Measurements from ENCODE around the gene GABBR2.
A peak's percentile ranks its signal among the peaks of the same experiment; 100 is the strongest.
"Not testable (repeated sequence)": the region's sequence is repeated elsewhere in the genome, so short reads cannot be mapped to it uniquely, and the experiment has no call there.

The GABBR2 gene

DNA sequence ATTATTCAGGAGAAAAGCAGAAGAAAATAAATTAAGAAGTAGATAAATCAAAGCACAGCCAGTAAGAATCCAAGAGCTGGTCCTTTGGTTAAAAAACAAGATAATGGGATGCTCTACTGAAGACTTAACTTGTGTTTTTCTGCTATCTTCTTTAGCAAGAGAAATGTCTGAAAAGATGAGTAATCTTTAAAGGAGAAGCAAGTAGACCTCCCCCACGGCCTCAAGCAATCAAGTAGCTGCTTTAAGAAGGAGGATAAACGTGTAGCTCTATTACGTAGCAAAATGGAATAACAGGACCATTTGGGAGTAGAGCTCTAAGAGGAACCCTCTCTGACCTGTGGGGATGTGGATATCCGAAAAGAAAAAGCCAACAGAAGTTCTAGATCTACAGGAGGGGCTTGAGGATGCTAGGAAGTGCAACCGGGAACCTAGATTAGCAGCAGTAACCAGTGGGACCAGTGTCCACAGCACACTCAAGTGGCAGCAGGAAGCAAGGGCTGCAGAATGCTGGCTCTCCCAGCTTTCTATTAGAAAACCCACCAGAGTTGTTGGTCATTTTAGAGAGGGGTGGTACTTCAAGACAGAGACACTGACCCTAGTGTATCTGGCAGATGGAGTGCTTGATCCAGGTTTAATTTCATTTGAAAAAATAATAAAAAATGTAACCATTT lies 185.4 kb downstream of the GABBR2 start:
- DNase-seq (ENCODE audit: low read depth in 1 of 2, low spot score in 1 of 2): peak in 1 of 2 experiments; percentile 25
- no peak for TF ChIP-seq JUND (IDR thresholded peaks at IDR 0.05; ENCODE audit: low read depth)
- in situ Hi-C loops (cut with HindIII; ENCODE audit: low pct_unique_long_range_greater_than_20kb, low sequenced_read_pairs): no loop called here

GRCh38 chr9:98522487-98522886 lies 186.2 kb downstream of the GABBR2 start:
- in situ Hi-C loops (cut with HindIII; ENCODE audit: low pct_unique_long_range_greater_than_20kb, low sequenced_read_pairs): no loop called here
- TF ChIP-seq JUND (IDR thresholded peaks at IDR 0.05; ENCODE audit: low read depth): no peak
- DNase-seq (ENCODE audit: low read depth in 1 of 2, low spot score in 1 of 2): no peak

DNA sequence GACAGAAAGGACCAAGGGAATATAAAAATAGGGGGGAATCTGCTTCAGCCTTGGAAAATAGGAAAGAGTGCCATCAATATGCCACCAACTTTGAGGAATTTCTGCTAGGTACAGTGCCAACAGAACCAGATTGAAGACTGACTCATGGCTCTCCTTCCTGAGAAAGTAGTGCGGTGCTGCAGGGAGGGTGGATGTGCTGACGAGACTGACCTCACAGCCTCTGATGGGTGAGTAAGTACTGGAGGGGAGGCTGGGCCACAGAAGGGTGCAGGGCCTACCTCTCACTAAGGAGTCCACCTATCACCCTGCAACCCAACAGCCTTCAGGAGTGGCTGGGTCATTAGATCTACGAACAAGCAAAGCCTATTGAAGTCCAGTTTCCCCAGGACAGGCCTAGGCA lies 187.6 kb downstream of the GABBR2 start:
- no peak for TF ChIP-seq JUND (IDR thresholded peaks at IDR 0.05; ENCODE audit: low read depth)
- DNase-seq (ENCODE audit: low read depth in 1 of 2, low spot score in 1 of 2): no peak
- in situ Hi-C loops (cut with HindIII; ENCODE audit: low pct_unique_long_range_greater_than_20kb, low sequenced_read_pairs): no loop called here

- in situ Hi-C loops (cut with HindIII; ENCODE audit: low pct_unique_long_range_greater_than_20kb, low sequenced_read_pairs): no loop called here
- no peak for TF ChIP-seq JUND (IDR thresholded peaks at IDR 0.05; ENCODE audit: low read depth)
- no peak for DNase-seq (ENCODE audit: low read depth in 1 of 2, low spot score in 1 of 2)
Observed at GRCh38 chr9:98520221-98520960, 188.3 kb downstream of the GABBR2 start.

DNA sequence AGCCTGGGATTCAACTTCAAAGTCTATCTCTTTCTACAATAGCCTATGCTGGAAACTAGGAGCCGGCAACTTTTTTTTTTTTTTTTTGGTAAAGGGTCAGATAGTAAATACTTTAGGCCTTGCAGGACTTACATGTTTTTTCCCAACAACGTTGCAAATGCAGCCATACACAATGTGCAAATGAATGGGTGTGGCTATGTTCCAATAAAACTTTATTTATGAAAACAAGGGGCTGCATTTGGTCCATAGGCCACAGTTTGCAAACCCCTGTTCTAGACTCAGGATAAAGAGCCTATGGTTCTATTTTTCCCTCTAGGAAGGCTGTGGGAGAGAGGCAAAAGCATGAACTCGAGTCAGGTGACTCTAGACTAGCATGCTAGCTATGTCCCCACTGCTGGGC lies 189.1 kb downstream of the GABBR2 start:
- in situ Hi-C loops (cut with HindIII; ENCODE audit: low pct_unique_long_range_greater_than_20kb, low sequenced_read_pairs): no loop called here
- no peak for TF ChIP-seq JUND (IDR thresholded peaks at IDR 0.05; ENCODE audit: low read depth)
- no peak for DNase-seq (ENCODE audit: low read depth in 1 of 2, low spot score in 1 of 2)

DNA sequence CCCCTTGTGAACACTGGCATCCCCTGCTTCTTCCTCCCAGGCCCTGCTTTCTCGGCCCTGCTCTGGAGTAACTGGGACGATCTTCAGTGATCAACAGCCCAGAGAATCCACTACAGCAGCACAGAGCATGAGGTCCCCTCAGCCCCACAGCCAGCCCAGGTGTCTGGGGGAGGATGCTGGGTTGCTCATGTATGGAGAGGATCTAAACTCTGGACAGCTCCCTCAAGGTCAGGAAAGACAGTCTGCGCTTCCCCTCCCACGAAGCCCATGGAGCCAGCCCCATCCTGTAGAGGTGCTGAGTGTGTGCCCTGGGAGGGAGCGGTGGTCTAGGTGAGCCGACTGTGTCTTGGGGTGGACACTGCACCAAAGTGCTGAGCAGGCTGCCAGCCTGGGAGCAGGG lies 190.2 kb downstream of the GABBR2 start:
- in situ Hi-C loops (cut with HindIII; ENCODE audit: low pct_unique_long_range_greater_than_20kb, low sequenced_read_pairs): no loop called here
- no peak for TF ChIP-seq JUND (IDR thresholded peaks at IDR 0.05; ENCODE audit: low read depth)
- DNase-seq (ENCODE audit: low read depth in 1 of 2, low spot score in 1 of 2): no peak

GRCh38 chr9:98517761-98518160 lies 191.0 kb downstream of the GABBR2 start:
- peak in 1 of 2 experiments; percentile 19 for DNase-seq (ENCODE audit: low read depth in 1 of 2, low spot score in 1 of 2)
- in situ Hi-C loops (cut with HindIII; ENCODE audit: low pct_unique_long_range_greater_than_20kb, low sequenced_read_pairs): no loop called here
- TF ChIP-seq JUND (IDR thresholded peaks at IDR 0.05; ENCODE audit: low read depth): no peak

DNA sequence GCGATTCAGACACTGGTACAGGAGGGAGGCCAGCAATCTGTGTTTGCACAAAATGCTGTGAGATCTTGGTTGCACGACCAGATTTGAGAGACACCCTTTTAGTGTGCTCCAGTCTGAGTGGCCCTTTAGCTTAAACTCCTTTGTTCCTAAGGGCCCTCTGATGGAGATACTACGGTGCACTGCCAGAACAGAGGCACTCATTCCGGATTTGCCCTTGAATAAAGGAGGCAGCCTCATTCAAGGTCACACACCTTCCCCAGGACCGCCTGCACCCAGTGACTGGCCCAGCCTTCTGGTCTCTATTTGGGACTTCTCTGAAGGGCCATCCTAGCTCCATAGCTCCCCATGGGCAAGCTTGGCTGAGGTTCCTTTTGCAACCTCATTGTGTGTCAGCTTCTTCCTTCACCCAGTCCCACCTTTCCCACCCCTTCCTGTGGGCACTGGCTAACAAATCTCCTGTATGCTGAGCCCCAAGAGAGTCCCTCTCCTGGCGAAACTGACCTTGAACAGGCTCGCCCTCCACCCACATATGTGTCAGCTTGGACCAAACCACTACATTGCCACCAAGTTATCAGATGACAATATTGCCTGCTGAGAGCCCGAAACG lies 191.7 kb downstream of the GABBR2 start:
- in situ Hi-C loops (cut with HindIII; ENCODE audit: low pct_unique_long_range_greater_than_20kb, low sequenced_read_pairs): no loop called here
- no peak for DNase-seq (ENCODE audit: low read depth in 1 of 2, low spot score in 1 of 2)
- TF ChIP-seq JUND (IDR thresholded peaks at IDR 0.05; ENCODE audit: low read depth): no peak

- in situ Hi-C loops (cut with HindIII; ENCODE audit: low pct_unique_long_range_greater_than_20kb, low sequenced_read_pairs): no loop called here
- DNase-seq (ENCODE audit: low read depth in 1 of 2, low spot score in 1 of 2): no peak
- no peak for TF ChIP-seq JUND (IDR thresholded peaks at IDR 0.05; ENCODE audit: low read depth)
Observed at GRCh38 chr9:98516205-98516896, 192.4 kb downstream of the GABBR2 start.

DNA sequence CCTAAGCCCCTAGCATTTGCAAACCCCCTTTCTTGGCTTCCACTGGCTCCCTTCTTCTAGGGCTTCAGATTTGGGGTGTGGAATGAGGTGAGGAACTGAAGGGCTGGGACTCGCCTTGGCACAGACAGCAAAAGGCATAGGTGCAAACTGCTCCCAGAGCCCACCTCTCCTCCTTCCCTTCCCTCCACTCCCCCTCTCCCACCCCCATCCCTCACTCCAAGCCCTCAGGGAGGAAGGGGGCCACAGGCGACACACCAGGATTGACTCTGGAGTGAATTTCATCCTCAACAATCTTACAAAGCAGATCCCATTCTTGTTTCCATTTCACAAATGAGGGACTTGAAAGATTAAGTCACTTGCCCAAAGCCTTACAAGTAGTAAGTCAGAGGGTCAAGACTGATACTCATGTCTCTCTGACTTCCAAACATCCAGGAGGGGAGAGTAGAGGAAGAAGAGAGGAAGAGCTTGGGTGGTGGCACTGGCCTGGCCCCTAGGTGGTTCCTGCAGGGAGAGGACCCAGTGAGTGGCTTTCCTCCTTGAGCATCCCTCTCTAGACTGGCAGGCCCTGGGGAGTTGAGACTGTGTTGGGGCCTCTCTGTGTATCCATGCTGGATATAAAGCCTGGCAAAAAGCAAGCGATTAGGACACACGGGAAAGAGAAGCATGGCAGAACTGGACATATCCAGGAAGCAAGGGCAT lies 193.1 kb downstream of the GABBR2 start:
- no peak for DNase-seq (ENCODE audit: low read depth in 1 of 2, low spot score in 1 of 2)
- in situ Hi-C loops (cut with HindIII; ENCODE audit: low pct_unique_long_range_greater_than_20kb, low sequenced_read_pairs): no loop called here
- no peak for TF ChIP-seq JUND (IDR thresholded peaks at IDR 0.05; ENCODE audit: low read depth)

GRCh38 chr9:98514841-98515240 lies 193.9 kb downstream of the GABBR2 start:
- TF ChIP-seq JUND (IDR thresholded peaks at IDR 0.05; ENCODE audit: low read depth): no peak

GRCh38 chr9:98508217-98508919 lies 200.4 kb downstream of the GABBR2 start:
- in situ Hi-C loops (cut with HindIII; ENCODE audit: low pct_unique_long_range_greater_than_20kb, low sequenced_read_pairs); DNase-seq (ENCODE audit: low read depth in 1 of 2, low spot score in 1 of 2): not testable (repeated sequence)

More at GRCh38 chr9:98514841-98515240, 193.9 kb downstream of the GABBR2 start:
- in situ Hi-C loops (cut with HindIII; ENCODE audit: low pct_unique_long_range_greater_than_20kb, low sequenced_read_pairs): no loop called here
- no peak for DNase-seq (ENCODE audit: low read depth in 1 of 2, low spot score in 1 of 2)

Data from T47D (cell line).